Cardiac muscle cell (in vitro differentiated cells and primary cell): Measurements from ENCODE around the gene CDC23. TPM values are rescaled to one million over a fixed set of nuclear protein-coding genes. Genes with fewer than 3 reads are reported as not detected.

Source experiments
- DNase-seq, 2 donors: peaks; one replicate each; pipeline versions ENCODE4 v3.0.0 to v3.0.0-alpha.2; 2010 to 2017; ENCODE audit warnings: low read depth in 1 of 2, low spot score in 1 of 2
- H3K27ac ChIP-seq: fragments of 200-600 bp; sonication (generic); 2 replicates; pipeline ENCODE4 v1.5.1; 2016
- H3K27me3 ChIP-seq: fragments of 200-600 bp; sonication (generic); 2 replicates; pipeline ENCODE4 v1.6.0; 2016; ENCODE audit warnings: control low read depth
- H3K36me3 ChIP-seq: fragments of 200-600 bp; sonication (generic); 2 replicates; pipeline ENCODE4 v1.5.1; 2016; ENCODE audit warnings: control low read depth
- H3K4me1 ChIP-seq: fragments of 200-600 bp; sonication (generic); 2 replicates; pipeline ENCODE4 v1.8.1; 2017; ENCODE audit warnings: low read depth, mild to moderate bottlenecking, mixed run types
- H3K4me3 ChIP-seq: fragments of 200-600 bp; sonication (generic); 2 replicates; pipeline ENCODE4 v1.5.1; 2016; ENCODE audit warnings: mild to moderate bottlenecking
- H3K9me3 ChIP-seq: fragments of 200-600 bp; sonication (generic); 2 replicates; pipeline ENCODE4 v1.5.1; 2017; ENCODE audit warnings: low read depth, mild to moderate bottlenecking, control low read depth
- polyA plus RNA-seq: library from polyadenylated mRNA; unstranded; fragments of >200 nt; fragmentation: Nextera tagmentation; extraction: Ambion mirVana; gene quantifications from 2 replicates; pipeline ENCODE4 v1.2.1, GENCODE V29; 2016
- total RNA-seq: library from RNA; depleted of rRNA; stranded (reverse); fragments of >200 nt; gene quantifications from 2 replicates; pipeline ENCODE4 v1.2.3, GENCODE V29; 2016
- TF ChIP-seq, protein P1 (sequence below): IDR thresholded peaks from 2 replicates; pipeline ENCODE4 v1.5.1; 2012; ENCODE audit warnings: low read depth, mild to moderate bottlenecking, low read length

The CDC23 gene
- total and polyA plus RNA-seq, 2 experiments from 2014 or later = 26.0 to 60.1 TPM

DNA sequence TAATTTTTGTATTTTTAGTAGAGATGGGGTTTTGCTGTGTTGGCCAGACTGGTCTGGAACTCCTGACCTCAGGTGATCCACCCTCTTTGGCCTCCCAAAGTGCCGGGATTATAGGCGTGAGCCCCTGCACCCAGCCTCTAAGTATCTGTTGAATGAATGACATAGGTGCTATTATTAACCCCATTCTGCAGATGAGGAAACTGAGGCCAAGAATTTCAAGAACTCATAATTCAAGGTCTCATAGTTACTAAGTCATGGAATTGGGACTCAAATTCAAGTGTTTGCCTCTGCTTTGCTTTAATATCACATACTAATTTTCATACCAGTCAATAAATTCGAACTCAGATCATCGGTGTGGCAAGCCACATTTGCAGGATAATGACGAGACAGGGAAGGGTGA is 32.3 kb downstream of the CDC23 start:
- Histone ChIP-seq H3K9me3 (no peaks in the 10 kb centered on the region), H3K27ac (no peak overlapping the region), H3K4me3 (no peak overlapping the region), H3K27me3 (no peaks in the 10 kb centered on the region), H3K4me1 (peaks cover 13% of the 10 kb centered on the region), H3K36me3 (peaks cover 30% of the 10 kb centered on the region)
- TF ChIP-seq, protein P1, sequence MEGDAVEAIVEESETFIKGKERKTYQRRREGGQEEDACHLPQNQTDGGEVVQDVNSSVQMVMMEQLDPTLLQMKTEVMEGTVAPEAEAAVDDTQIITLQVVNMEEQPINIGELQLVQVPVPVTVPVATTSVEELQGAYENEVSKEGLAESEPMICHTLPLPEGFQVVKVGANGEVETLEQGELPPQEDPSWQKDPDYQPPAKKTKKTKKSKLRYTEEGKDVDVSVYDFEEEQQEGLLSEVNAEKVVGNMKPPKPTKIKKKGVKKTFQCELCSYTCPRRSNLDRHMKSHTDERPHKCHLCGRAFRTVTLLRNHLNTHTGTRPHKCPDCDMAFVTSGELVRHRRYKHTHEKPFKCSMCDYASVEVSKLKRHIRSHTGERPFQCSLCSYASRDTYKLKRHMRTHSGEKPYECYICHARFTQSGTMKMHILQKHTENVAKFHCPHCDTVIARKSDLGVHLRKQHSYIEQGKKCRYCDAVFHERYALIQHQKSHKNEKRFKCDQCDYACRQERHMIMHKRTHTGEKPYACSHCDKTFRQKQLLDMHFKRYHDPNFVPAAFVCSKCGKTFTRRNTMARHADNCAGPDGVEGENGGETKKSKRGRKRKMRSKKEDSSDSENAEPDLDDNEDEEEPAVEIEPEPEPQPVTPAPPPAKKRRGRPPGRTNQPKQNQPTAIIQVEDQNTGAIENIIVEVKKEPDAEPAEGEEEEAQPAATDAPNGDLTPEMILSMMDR = no peak
- no peak for DNase-seq

GRCh38 chr5:138180183-138180782 is 32.8 kb downstream of the CDC23 start:
- H3K9me3 ChIP-seq = no peaks in the 10 kb centered on the region
- H3K27me3 ChIP-seq = no peaks in the 10 kb centered on the region
- TF ChIP-seq, protein P1 = peak; percentile 50
- H3K4me3 ChIP-seq = peak overlapping the region; percentile 75
- peak; percentile 57 to 71 for DNase-seq
- no peak overlapping the region for H3K27ac ChIP-seq
- H3K36me3 ChIP-seq = peaks cover 27% of the 10 kb centered on the region
- peaks cover 13% of the 10 kb centered on the region for H3K4me1 ChIP-seq

- Histone ChIP-seq H3K4me1 (peaks cover 13% of the 10 kb centered on the region), H3K4me3 (peak overlapping the region; percentile 75), H3K27ac (peak overlapping the region; percentile 91), H3K27me3 (no peaks in the 10 kb centered on the region), H3K36me3 (peaks cover 26% of the 10 kb centered on the region), H3K9me3 (no peaks in the 10 kb centered on the region)
- TF ChIP-seq, protein P1 = no peak
- DNase-seq = no peak
Measured at GRCh38 chr5:138179277-138179857, 33.8 kb downstream of the CDC23 start.

GRCh38 chr5:138178516-138179276 is 34.4 kb downstream of the CDC23 start, which contains the start of the genes BRD8 and KIF20A:
TSS of gene BRD8 (minus strand) at chr5:138178630. CDS start at chr5:138178614, 16 bp downstream.
TSS of gene KIF20A (plus strand) at chr5:138179112. CDS start at chr5:138179681, 569 bp downstream.
- TF ChIP-seq, protein P1 = no peak
- H3K36me3 ChIP-seq = peaks cover 29% of the 10 kb centered on the region
- H3K27me3 ChIP-seq = no peaks in the 10 kb centered on the region
- peaks cover 13% of the 10 kb centered on the region for H3K4me1 ChIP-seq
- no peaks in the 10 kb centered on the region for H3K9me3 ChIP-seq
- peak within 1 kb of the TSS; percentile 91 for H3K27ac ChIP-seq
- H3K4me3 ChIP-seq = peak within 1 kb of the TSS; percentile 75
- peak; percentile 96 to 98 for DNase-seq

GRCh38 chr5:138177941-138178515 is 35.1 kb downstream of the CDC23 start:
- Histone ChIP-seq H3K4me3 (peak overlapping the region; percentile 75), H3K4me1 (peaks cover 13% of the 10 kb centered on the region), H3K36me3 (peaks cover 35% of the 10 kb centered on the region), H3K9me3 (no peaks in the 10 kb centered on the region), H3K27me3 (no peaks in the 10 kb centered on the region), H3K27ac (peak overlapping the region; percentile 91)
- DNase-seq = peak; percentile 27 to 33
- TF ChIP-seq, protein P1 = no peak
